DND-41 (cell line): ENCODE data around the gene CCNY.
A peak's percentile ranks its signal among the peaks of the same experiment; 100 is the strongest.

ENCODE experiments used
- ATAC-seq: fragments of 200-7000 bp; cut with Tn5 transposase; 3 replicates; pipeline ENCODE4 v1.9.1; 2021; ENCODE audit warnings: low read depth; ENCODE audit not compliant: insufficient read depth
- DNase-seq: peaks from one replicate; pipeline ENCODE4 v3.0.0-alpha.2; 2020
- H2AFZ ChIP-seq: 2 replicates; pipeline ENCODE4 v1.6.0; 2012; ENCODE audit warnings: low read depth, low read length
- H3K27ac ChIP-seq: 2 replicates; pipeline ENCODE4 v1.5.1; 2012; ENCODE audit warnings: low read length, inconsistent platforms
- H3K27me3 ChIP-seq: fragments of 200-600 bp; sonication (generic); 2 replicates; pipeline ENCODE4 v1.6.0; 2012; ENCODE audit warnings: low read length, mild to moderate bottlenecking, inconsistent platforms; ENCODE audit not compliant: insufficient read depth, poor library complexity
- H3K36me3 ChIP-seq: 2 replicates; pipeline ENCODE4 v1.5.1; 2012; ENCODE audit warnings: low read length, inconsistent platforms; ENCODE audit not compliant: insufficient read depth
- H3K4me1 ChIP-seq: 2 replicates; pipeline ENCODE4 v1.5.1; 2012; ENCODE audit warnings: mild to moderate bottlenecking, low read length; ENCODE audit not compliant: insufficient read depth
- H3K4me2 ChIP-seq: 2 replicates; pipeline ENCODE4 v1.6.0; 2012; ENCODE audit warnings: mild to moderate bottlenecking, moderate library complexity, low read length, inconsistent platforms; ENCODE audit not compliant: insufficient read depth
- H3K4me3 ChIP-seq, 2 experiments: fragments of 200-600 bp in 1 of 2; shearing (Covaris generic) in 1 of 2; 2 replicates each; pipeline ENCODE4 v1.5.1; 2012 to 2016; ENCODE audit warnings: inconsistent platforms in 2 of 2, low read length in 2 of 2, mild to moderate bottlenecking in 2 of 2, low read depth in 1 of 2, moderate library complexity in 1 of 2
- H3K79me2 ChIP-seq: 2 replicates; pipeline ENCODE4 v1.6.0; 2012; ENCODE audit warnings: low read length, inconsistent platforms; ENCODE audit not compliant: insufficient read depth
- H3K9ac ChIP-seq: 2 replicates; pipeline ENCODE4 v1.6.0; 2012; ENCODE audit warnings: low read depth, mild to moderate bottlenecking, inconsistent platforms, low read length, moderate library complexity
- H3K9me3 ChIP-seq: 2 replicates; pipeline ENCODE4 v1.5.1; 2012; ENCODE audit warnings: low read length, moderate library complexity, mild to moderate bottlenecking, inconsistent platforms; ENCODE audit not compliant: insufficient read depth, severe bottlenecking
- H4K20me1 ChIP-seq: 2 replicates; pipeline ENCODE4 v1.6.0; 2012; ENCODE audit warnings: low read length; ENCODE audit not compliant: insufficient read depth
- EZH2 ChIP-seq: IDR thresholded peaks from 3 replicates; pipeline ENCODE4 v1.6.1; 2012; ENCODE audit warnings: borderline replicate concordance, low read depth, mild to moderate bottlenecking, moderate library complexity, low read length, inconsistent platforms; ENCODE audit not compliant: severe bottlenecking
- TF ChIP-seq, protein P1 (sequence below): IDR thresholded peaks from 2 replicates; pipeline ENCODE4 v1.5.1; 2012; ENCODE audit warnings: borderline replicate concordance, low read length, moderate library complexity, mild to moderate bottlenecking; ENCODE audit not compliant: poor library complexity, severe bottlenecking; ENCODE audit errors: extremely low read depth

The CCNY gene

DNA sequence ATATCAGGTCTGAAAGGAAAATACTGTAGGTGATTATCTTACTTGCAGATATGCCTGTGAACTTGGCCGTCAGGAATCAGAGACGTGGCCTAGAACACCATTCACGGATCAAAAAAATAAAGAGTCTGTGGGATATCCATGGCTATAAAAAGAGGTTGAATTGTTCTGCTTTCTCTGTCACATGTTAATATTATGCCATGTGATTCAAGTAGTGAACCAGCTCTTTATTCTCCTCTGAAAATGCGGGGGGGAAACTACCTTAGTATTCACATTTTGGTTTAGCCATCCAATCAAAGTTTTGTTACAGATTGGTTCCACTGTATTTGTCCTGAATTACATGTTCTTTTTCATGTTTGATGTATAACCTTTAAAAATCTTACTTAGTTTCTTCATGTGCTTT is 120.5 kb downstream of the CCNY start:
- H3K9me3 ChIP-seq, result no peaks in the 10 kb centered on the region
- no peak overlapping the region for H3K9ac ChIP-seq
- peaks cover 5% of the 10 kb centered on the region; the same call in 1 of the 2 replicates for H3K4me1 ChIP-seq
- H4K20me1 ChIP-seq, result peaks cover 56% of the 10 kb centered on the region
- no peaks in the 10 kb centered on the region for H3K27me3 ChIP-seq
- no peak overlapping the region for H3K4me2 ChIP-seq
- no peak overlapping the region for H3K27ac ChIP-seq
- H3K36me3 ChIP-seq, result no peaks in the 10 kb centered on the region
- DNase-seq, result no peak
- no peak for ATAC-seq
- no peak overlapping the region for H2AFZ ChIP-seq
- H3K4me3 ChIP-seq, result no peak overlapping the region
- H3K79me2 ChIP-seq, result peaks cover 95% of the 10 kb centered on the region
- TF ChIP-seq EZH2, result no peak
- TF ChIP-seq, protein P1, sequence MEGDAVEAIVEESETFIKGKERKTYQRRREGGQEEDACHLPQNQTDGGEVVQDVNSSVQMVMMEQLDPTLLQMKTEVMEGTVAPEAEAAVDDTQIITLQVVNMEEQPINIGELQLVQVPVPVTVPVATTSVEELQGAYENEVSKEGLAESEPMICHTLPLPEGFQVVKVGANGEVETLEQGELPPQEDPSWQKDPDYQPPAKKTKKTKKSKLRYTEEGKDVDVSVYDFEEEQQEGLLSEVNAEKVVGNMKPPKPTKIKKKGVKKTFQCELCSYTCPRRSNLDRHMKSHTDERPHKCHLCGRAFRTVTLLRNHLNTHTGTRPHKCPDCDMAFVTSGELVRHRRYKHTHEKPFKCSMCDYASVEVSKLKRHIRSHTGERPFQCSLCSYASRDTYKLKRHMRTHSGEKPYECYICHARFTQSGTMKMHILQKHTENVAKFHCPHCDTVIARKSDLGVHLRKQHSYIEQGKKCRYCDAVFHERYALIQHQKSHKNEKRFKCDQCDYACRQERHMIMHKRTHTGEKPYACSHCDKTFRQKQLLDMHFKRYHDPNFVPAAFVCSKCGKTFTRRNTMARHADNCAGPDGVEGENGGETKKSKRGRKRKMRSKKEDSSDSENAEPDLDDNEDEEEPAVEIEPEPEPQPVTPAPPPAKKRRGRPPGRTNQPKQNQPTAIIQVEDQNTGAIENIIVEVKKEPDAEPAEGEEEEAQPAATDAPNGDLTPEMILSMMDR, result no peak

DNA sequence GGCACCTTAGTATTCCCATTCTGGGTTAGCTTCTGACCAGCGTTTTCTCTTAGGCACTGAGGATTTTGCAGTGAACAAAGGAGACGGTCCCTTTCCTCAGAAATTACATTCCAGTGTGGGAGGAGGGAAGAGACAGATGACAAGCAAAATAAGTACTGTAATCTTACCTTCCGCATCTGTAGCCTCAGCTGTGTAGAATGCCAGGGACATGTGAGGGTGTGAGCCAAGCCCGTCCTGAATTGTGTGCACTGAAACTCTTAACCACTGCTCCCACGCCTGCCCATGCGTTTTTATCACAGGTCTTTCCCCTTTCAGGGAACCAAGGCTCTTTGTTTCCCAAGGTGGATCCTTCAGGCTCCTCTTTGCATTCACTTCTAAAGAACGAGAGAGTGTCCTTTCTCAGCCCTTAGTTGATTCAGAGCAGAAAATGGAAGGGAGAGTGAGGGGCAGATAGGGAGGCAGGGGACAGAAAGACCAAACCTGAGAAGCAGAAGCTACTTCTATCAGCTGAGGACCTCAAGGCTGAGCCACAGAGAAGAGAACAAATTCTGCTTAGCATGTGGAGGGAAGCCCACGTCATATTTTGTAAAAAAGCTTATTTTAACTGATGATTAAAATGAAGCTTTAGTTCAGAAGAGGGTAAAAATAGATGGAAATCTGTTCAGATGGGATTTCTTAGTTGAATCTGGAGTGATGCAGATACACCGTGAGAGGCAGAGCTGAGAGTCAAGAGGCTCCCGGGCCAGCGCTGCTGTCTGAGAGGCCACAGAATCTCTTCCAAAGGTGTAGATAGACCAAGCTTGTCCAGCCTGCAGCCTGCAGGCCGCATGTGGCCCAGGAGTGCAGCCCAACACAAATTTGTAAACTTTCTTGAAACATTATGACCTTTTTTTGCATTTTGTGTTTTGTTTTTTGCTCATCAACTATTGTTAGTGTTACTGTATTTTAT is 122.5 kb downstream of the CCNY start:
- peaks cover 73% of the 10 kb centered on the region for H4K20me1 ChIP-seq
- no peak overlapping the region for H3K27ac ChIP-seq
- no peaks in the 10 kb centered on the region for H3K27me3 ChIP-seq
- no peaks in the 10 kb centered on the region for H3K9me3 ChIP-seq
- no peak for ATAC-seq
- H3K4me3 ChIP-seq, result no peak overlapping the region
- H3K36me3 ChIP-seq, result no peaks in the 10 kb centered on the region
- peaks cover 96% of the 10 kb centered on the region for H3K79me2 ChIP-seq
- no peak overlapping the region for H3K9ac ChIP-seq
- H3K4me2 ChIP-seq, result no peak overlapping the region
- peaks cover 5% of the 10 kb centered on the region; the same call in 1 of the 2 replicates for H3K4me1 ChIP-seq
- H2AFZ ChIP-seq, result no peak overlapping the region
- TF ChIP-seq, protein P1, result no peak
- TF ChIP-seq EZH2, result no peak
- DNase-seq, result no peak

DNA sequence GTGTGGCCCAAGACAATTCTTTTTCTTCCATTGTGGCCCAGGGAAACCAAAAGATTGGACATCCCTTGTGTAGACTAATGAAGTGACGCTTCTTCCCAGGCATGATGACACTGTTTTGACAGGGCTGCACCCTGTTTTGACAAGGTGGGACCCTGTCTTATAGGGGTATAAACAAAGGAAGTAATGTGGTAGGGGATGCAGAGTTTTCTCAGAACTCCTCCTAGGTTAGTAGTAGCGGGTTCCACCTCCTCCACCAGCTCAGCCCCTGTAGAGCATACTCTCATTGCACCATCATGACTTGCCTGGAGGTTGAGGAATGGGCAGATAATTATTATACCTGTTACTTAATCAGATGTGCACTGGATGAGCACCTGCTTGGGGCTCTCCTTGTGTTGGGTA is 123.1 kb downstream of the CCNY start:
- Histone ChIP-seq H3K4me3 (no peak overlapping the region), H3K79me2 (peaks cover 96% of the 10 kb centered on the region), H4K20me1 (peaks cover 73% of the 10 kb centered on the region), H2AFZ (no peak overlapping the region), H3K27ac (no peak overlapping the region), H3K9ac (no peak overlapping the region), H3K36me3 (no peaks in the 10 kb centered on the region), H3K4me2 (no peak overlapping the region), H3K27me3 (no peaks in the 10 kb centered on the region), H3K9me3 (no peaks in the 10 kb centered on the region), H3K4me1 (peaks cover 5% of the 10 kb centered on the region; the same call in 1 of the 2 replicates)
- TF ChIP-seq, protein P1, result no peak
- no peak for TF ChIP-seq EZH2
- DNase-seq, result no peak
- ATAC-seq, result peak; percentile 81
